Astrocyte (in vitro differentiated cells and primary cell): ENCODE results near the gene PDGFD. TPM values are rescaled to one million over a fixed set of nuclear protein-coding genes. Genes with fewer than 3 reads are reported as not detected.

Source experiments
- DNase-seq: peaks from one replicate; pipeline ENCODE4 v3.0.0-alpha.2; 2010; ENCODE audit warnings: low read depth
- FAIRE-seq: peaks from 2 replicates; lab custom pipeline; 2011; peaks lifted over from hg19 to GRCh38; lab: Jason Lieb, UNC
- H2AFZ ChIP-seq: 2 replicates; pipeline ENCODE4 v1.6.0; 2012; ENCODE audit warnings: low read depth, low read length, inconsistent platforms
- H3K27ac ChIP-seq: 2 replicates; pipeline ENCODE4 v1.5.1; 2011; ENCODE audit warnings: low read depth, low read length, inconsistent platforms
- H3K27me3 ChIP-seq: 2 replicates; pipeline ENCODE4 v1.6.0; 2011; ENCODE audit warnings: low read length, inconsistent platforms; ENCODE audit not compliant: insufficient read depth
- H3K36me3 ChIP-seq: 2 replicates; pipeline ENCODE4 v1.5.1; 2011; ENCODE audit warnings: low read length, inconsistent platforms; ENCODE audit not compliant: insufficient read depth
- H3K4me1 ChIP-seq: 2 replicates; pipeline ENCODE4 v1.5.1; 2011; ENCODE audit warnings: low read length, inconsistent platforms; ENCODE audit not compliant: insufficient read depth
- H3K4me2 ChIP-seq: 2 replicates; pipeline ENCODE4 v1.6.0; 2012; ENCODE audit warnings: low read length, inconsistent platforms
- H3K4me3 ChIP-seq: 2 replicates; pipeline ENCODE4 v1.5.1; 2011; ENCODE audit warnings: low read depth, mild to moderate bottlenecking, low read length, inconsistent platforms; ENCODE audit not compliant: insufficient read depth
- H3K79me2 ChIP-seq: 2 replicates; pipeline ENCODE4 v1.6.0; 2012; ENCODE audit warnings: mild to moderate bottlenecking, low read length, inconsistent platforms; ENCODE audit not compliant: insufficient read depth
- H3K9ac ChIP-seq: 2 replicates; pipeline ENCODE4 v1.6.0; 2012; ENCODE audit warnings: mild to moderate bottlenecking, low read length, inconsistent platforms
- H3K9me3 ChIP-seq: 2 replicates; pipeline ENCODE4 v1.5.1; 2012; ENCODE audit warnings: low read depth, mild to moderate bottlenecking, low read length, inconsistent platforms; ENCODE audit not compliant: insufficient read depth
- H4K20me1 ChIP-seq: 2 replicates; pipeline ENCODE4 v1.6.0; 2012; ENCODE audit warnings: low read length, inconsistent platforms; ENCODE audit not compliant: insufficient read depth
- H3K27ac Mint-ChIP-seq: one replicate; pipeline ENCODE4 v1.8.0; 2021; ENCODE audit warnings: mild to moderate bottlenecking, mixed read lengths; ENCODE audit not compliant: unreplicated experiment
- H3K27me3 Mint-ChIP-seq: one replicate; pipeline ENCODE4 v1.8.0; 2021; ENCODE audit warnings: low read depth, mixed read lengths; ENCODE audit not compliant: unreplicated experiment
- H3K36me3 Mint-ChIP-seq: one replicate; pipeline ENCODE4 v1.8.0; 2021; ENCODE audit warnings: low read depth, mixed read lengths; ENCODE audit not compliant: unreplicated experiment
- H3K4me1 Mint-ChIP-seq: one replicate; pipeline ENCODE4 v1.8.0; 2021; ENCODE audit warnings: low read depth, mixed read lengths; ENCODE audit not compliant: unreplicated experiment
- H3K4me3 Mint-ChIP-seq: one replicate; pipeline ENCODE4 v1.8.0; 2021; ENCODE audit warnings: mild to moderate bottlenecking, moderate library complexity, mixed read lengths; ENCODE audit not compliant: unreplicated experiment
- H3K9me3 Mint-ChIP-seq: one replicate; pipeline ENCODE4 v1.8.0; 2021; ENCODE audit warnings: mild to moderate bottlenecking, mixed read lengths; ENCODE audit not compliant: unreplicated experiment
- EZH2 ChIP-seq: IDR thresholded peaks from 2 replicates; pipeline ENCODE4 v1.6.1; 2012; ENCODE audit warnings: mild to moderate bottlenecking, low read length, inconsistent platforms; ENCODE audit not compliant: insufficient read depth
- total RNA-seq: library from RNA; stranded (reverse); gene quantifications from 2 replicates; pipeline ENCODE4 v1.2.1, GENCODE V29; 2021
- TF ChIP-seq, protein P1 (sequence below): IDR thresholded peaks from 2 replicates; pipeline ENCODE4 v1.5.1; 2011; ENCODE audit warnings: low read depth, mild to moderate bottlenecking, inconsistent platforms, low read length, moderate library complexity; ENCODE audit not compliant: insufficient read depth

Gene PDGFD
- total RNA-seq, 1 donor from 2014 or later = 2.6 TPM

GRCh38 chr11:104200688-104201087, 36.7 kb upstream of the PDGFD start:
- no peaks in the 10 kb centered on the region for H3K9me3 Mint-ChIP-seq
- no peak overlapping the region for H3K4me2 ChIP-seq
- no peaks in the 10 kb centered on the region for H3K9me3 ChIP-seq
- no peak overlapping the region for H3K4me3 ChIP-seq
- H2AFZ ChIP-seq = no peak overlapping the region
- H3K36me3 Mint-ChIP-seq = no peaks in the 10 kb centered on the region
- no peaks in the 10 kb centered on the region for H4K20me1 ChIP-seq
- no peak overlapping the region for H3K4me3 Mint-ChIP-seq
- H3K4me1 ChIP-seq = no peaks in the 10 kb centered on the region
- H3K27ac Mint-ChIP-seq = no peak overlapping the region
- no peaks in the 10 kb centered on the region for H3K27me3 Mint-ChIP-seq
- H3K9ac ChIP-seq = no peak overlapping the region
- DNase-seq (no peak), FAIRE-seq (no peak)
- H3K36me3 ChIP-seq = no peaks in the 10 kb centered on the region
- no peaks in the 10 kb centered on the region for H3K4me1 Mint-ChIP-seq
- no peak overlapping the region for H3K27ac ChIP-seq
- H3K79me2 ChIP-seq = no peaks in the 10 kb centered on the region
- no peaks in the 10 kb centered on the region for H3K27me3 ChIP-seq
- TF ChIP-seq, protein P1, sequence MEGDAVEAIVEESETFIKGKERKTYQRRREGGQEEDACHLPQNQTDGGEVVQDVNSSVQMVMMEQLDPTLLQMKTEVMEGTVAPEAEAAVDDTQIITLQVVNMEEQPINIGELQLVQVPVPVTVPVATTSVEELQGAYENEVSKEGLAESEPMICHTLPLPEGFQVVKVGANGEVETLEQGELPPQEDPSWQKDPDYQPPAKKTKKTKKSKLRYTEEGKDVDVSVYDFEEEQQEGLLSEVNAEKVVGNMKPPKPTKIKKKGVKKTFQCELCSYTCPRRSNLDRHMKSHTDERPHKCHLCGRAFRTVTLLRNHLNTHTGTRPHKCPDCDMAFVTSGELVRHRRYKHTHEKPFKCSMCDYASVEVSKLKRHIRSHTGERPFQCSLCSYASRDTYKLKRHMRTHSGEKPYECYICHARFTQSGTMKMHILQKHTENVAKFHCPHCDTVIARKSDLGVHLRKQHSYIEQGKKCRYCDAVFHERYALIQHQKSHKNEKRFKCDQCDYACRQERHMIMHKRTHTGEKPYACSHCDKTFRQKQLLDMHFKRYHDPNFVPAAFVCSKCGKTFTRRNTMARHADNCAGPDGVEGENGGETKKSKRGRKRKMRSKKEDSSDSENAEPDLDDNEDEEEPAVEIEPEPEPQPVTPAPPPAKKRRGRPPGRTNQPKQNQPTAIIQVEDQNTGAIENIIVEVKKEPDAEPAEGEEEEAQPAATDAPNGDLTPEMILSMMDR = no peak
- no peak for TF ChIP-seq EZH2

- no peak overlapping the region for H3K27ac ChIP-seq
- H3K9me3 Mint-ChIP-seq = no peaks in the 10 kb centered on the region
- H3K4me2 ChIP-seq = no peak overlapping the region
- DNase-seq (no peak), FAIRE-seq (no peak)
- no peak overlapping the region for H3K9ac ChIP-seq
- no peaks in the 10 kb centered on the region for H3K9me3 ChIP-seq
- no peaks in the 10 kb centered on the region for H3K4me1 ChIP-seq
- no peak overlapping the region for H3K4me3 Mint-ChIP-seq
- H3K79me2 ChIP-seq = no peaks in the 10 kb centered on the region
- no peaks in the 10 kb centered on the region for H3K36me3 ChIP-seq
- no peaks in the 10 kb centered on the region for H3K27me3 ChIP-seq
- H4K20me1 ChIP-seq = no peaks in the 10 kb centered on the region
- H3K4me3 ChIP-seq = no peak overlapping the region
- H3K4me1 Mint-ChIP-seq = no peaks in the 10 kb centered on the region
- H3K27me3 Mint-ChIP-seq = no peaks in the 10 kb centered on the region
- H3K36me3 Mint-ChIP-seq = no peaks in the 10 kb centered on the region
- H2AFZ ChIP-seq = no peak overlapping the region
- TF ChIP-seq, protein P1 = no peak
- H3K27ac Mint-ChIP-seq = no peak overlapping the region
These were observed 35.1 kb upstream of the PDGFD start for GRCh38 chr11:104199053-104199452.

DNA sequence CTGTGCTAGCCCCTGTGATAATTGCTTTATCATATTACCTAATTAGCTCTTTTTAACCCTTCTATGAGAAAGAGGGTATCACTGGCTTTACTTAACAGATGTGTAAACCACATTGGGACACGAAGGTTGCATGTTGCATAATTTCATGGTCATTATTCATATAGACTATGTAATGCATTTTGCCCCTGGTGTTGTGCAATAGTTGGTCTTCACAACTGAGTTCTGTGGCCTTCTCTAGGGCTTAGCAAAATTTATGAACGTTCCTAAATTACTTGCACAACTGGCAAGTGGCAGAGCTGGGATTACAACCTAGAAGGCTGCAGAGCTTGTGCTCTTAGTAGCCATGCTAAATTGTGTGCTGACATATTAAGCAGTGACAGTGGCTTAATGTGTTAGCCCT, 34.6 kb upstream of the PDGFD start:
- no peaks in the 10 kb centered on the region for H3K79me2 ChIP-seq
- no peak overlapping the region for H3K9ac ChIP-seq
- H3K4me1 ChIP-seq = no peaks in the 10 kb centered on the region
- H3K4me3 Mint-ChIP-seq = no peak overlapping the region
- H3K4me3 ChIP-seq = no peak overlapping the region
- DNase-seq (no peak), FAIRE-seq (no peak)
- no peak overlapping the region for H3K4me2 ChIP-seq
- H3K36me3 Mint-ChIP-seq = no peaks in the 10 kb centered on the region
- no peak overlapping the region for H2AFZ ChIP-seq
- H3K27me3 Mint-ChIP-seq = no peaks in the 10 kb centered on the region
- TF ChIP-seq, protein P1 = no peak
- TF ChIP-seq EZH2 = no peak
- no peaks in the 10 kb centered on the region for H3K9me3 ChIP-seq
- H4K20me1 ChIP-seq = no peaks in the 10 kb centered on the region
- no peaks in the 10 kb centered on the region for H3K9me3 Mint-ChIP-seq
- no peak overlapping the region for H3K27ac ChIP-seq
- no peaks in the 10 kb centered on the region for H3K4me1 Mint-ChIP-seq
- no peaks in the 10 kb centered on the region for H3K36me3 ChIP-seq
- no peaks in the 10 kb centered on the region for H3K27me3 ChIP-seq
- H3K27ac Mint-ChIP-seq = no peak overlapping the region
